ENCODE measurements around the gene ASTN2.

The ASTN2 gene

GRCh38 chr9:116391306-116391900, 1023.5 kb downstream of the ASTN2 start:
- DNase-seq: no peak

DNA sequence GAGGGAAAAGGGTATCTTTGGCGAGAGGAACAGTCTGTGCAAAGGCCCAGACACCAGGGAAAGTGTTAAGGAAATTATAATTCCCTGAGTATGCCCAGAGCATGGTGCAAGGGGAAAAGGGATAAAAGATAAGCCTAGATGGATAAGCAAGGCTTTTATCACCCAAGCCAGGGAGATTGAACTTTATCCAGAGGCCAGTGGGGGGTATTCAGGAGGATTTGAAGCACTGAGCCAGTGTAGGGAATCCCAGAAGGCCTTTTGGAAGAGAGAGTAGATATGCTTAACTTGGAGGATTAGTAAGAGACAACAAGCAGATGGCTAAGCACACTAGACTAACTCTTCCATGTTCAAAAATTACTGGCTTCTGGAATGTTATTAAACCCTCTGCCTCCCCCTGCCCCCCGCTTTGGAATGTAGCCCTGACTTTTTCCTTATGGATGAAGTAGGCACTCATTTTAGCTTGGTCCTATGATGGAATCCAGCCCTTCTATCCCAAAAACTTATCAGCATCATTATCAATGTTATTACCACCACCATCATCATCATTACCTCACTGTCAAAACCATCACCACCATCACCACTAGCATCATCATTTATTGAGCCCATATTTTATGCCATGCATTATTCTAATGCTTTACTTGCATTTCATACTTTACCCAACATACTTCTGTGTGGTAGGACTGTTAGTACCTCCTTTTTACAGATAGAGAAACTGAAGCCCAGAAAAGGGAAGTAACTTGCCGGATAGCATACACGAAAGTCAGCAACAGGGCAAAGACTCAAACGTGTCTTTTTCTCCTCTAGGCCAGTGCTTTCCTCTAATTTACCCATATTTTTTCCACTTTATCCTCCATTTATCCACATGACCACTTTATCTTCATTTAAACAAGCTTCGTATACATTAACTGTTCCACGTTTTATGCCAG, 1024.3 kb downstream of the ASTN2 start:
- DNase-seq: peak; percentile 71 to 79

- DNase-seq: no peak
Observed at GRCh38 chr9:116389541-116390302, 1025.1 kb downstream of the ASTN2 start.

DNA sequence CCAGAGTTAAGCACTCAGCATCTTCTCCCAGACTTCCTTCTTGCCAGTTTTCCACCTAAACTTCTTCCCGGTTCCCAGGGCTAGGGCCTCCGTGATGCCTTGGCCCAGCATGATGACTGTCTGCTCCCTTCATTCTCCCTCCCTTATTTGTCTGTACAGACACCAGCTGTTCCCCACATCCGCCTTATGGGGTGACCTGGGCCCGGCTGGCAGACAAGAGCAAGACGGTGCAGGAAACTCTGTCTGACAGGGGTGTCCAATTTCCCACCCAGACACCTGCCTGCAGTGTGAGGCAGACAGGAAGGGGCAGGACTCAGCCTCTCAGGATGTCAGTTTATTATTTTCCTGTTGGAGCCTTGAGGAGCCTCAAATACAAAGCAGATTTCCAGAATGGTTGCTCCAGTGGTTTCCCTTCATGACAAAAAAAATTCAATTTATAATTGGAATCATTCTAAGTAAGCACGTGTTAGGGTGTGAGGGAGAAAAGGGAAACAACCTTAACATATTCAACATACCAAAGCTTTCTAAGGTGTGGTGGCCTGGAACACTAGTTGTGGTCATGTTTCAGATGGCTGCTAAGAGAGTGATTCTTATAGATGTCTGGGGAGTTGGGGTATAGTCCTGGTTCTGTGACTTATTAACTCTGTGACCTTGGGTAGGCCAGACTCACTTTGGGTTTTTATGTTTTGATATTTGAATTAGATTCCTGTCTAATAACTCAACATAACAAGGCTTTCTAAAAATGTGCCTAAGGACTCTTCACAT, 1026.7 kb downstream of the ASTN2 start:
- DNase-seq: no peak

DNA sequence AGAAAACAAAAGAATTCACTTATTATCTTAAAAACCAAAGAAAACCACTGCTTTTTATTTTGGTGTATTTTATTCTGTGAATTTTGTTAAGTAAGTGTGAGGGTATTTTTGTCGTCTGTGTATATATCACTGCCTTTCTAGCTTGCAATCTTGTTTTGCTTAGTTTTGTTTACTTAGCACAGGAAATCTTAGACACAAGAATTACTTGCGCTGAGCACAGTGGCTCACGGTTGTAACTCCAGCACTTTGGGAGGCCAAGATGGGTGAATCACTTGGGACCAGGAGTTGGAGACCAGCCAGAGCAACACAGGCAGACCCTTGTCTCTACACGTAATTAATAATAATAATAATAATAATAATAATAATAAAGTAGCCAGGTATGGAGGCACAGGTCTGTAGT, 1030.9 kb downstream of the ASTN2 start:
- no peak for DNase-seq

GRCh38 chr9:116383133-116383532, 1031.7 kb downstream of the ASTN2 start:
- no peak for DNase-seq

GRCh38 chr9:116382053-116382452, 1032.8 kb downstream of the ASTN2 start:
- DNase-seq: no peak

GRCh38 chr9:116381350-116381749, 1033.5 kb downstream of the ASTN2 start:
- DNase-seq: no peak

- no peak for DNase-seq
Observed at GRCh38 chr9:116380496-116380995, 1034.3 kb downstream of the ASTN2 start.

GRCh38 chr9:116379821-116380220, 1035.0 kb downstream of the ASTN2 start:
- no peak for DNase-seq

DNA sequence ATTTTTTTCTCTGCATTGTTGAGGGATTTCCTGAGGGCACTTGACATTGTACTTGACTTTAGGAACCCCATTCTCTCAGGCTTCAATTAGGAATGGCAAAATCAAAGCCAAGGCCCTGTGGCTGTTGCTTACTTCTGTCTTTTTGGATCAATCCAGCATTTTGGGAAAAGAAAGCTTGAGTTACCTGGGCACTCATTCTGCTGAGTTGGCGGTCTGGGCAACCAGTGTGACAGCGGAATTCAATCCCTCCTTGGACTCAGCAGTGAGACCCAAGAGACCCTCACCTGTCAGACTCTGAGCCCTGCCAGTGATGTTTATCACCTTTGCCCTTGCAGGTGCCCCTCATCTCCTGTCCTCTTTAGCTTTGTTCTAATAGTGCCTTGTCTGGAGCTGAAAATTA, 1036.0 kb downstream of the ASTN2 start:
- DNase-seq: no peak

- no peak for DNase-seq
Observed at GRCh38 chr9:116377179-116377798, 1037.6 kb downstream of the ASTN2 start.
